ENCODE results near the gene MRPS6.

The MRPS6 gene

GRCh38 chr21:34177919-34178567, 104.7 kb downstream of the MRPS6 start:
- H3K4me3 ChIP-seq (ENCODE audit: low read depth, low read length) = no peak overlapping the region

GRCh38 chr21:34179204-34179935, 106.0 kb downstream of the MRPS6 start:
- no peak overlapping the region for H3K4me3 ChIP-seq (ENCODE audit: low read depth, low read length)
- TF ChIP-seq CTCF (IDR thresholded peaks at IDR 0.05; ENCODE audit: borderline replicate concordance, insufficient read depth, low read depth, low read length) = no peak

More at GRCh38 chr21:34177919-34178567, 104.7 kb downstream of the MRPS6 start:
- TF ChIP-seq CTCF (IDR thresholded peaks at IDR 0.05; ENCODE audit: borderline replicate concordance, insufficient read depth, low read depth, low read length) = no peak

- TF ChIP-seq CTCF (IDR thresholded peaks at IDR 0.05; ENCODE audit: borderline replicate concordance, insufficient read depth, low read depth, low read length) = no peak
- H3K4me3 ChIP-seq (ENCODE audit: low read depth, low read length) = no peak overlapping the region
Measured at GRCh38 chr21:34180407-34180806, 107.0 kb downstream of the MRPS6 start.

GRCh38 chr21:34180826-34181359, 107.5 kb downstream of the MRPS6 start:
- no peak for TF ChIP-seq CTCF (IDR thresholded peaks at IDR 0.05; ENCODE audit: borderline replicate concordance, insufficient read depth, low read depth, low read length)
- no peak overlapping the region for H3K4me3 ChIP-seq (ENCODE audit: low read depth, low read length)

GRCh38 chr21:34181431-34182039, 108.2 kb downstream of the MRPS6 start:
- H3K4me3 ChIP-seq (ENCODE audit: low read depth, low read length) = no peak overlapping the region
- no peak for TF ChIP-seq CTCF (IDR thresholded peaks at IDR 0.05; ENCODE audit: borderline replicate concordance, insufficient read depth, low read depth, low read length)

- TF ChIP-seq CTCF (IDR thresholded peaks at IDR 0.05; ENCODE audit: borderline replicate concordance, insufficient read depth, low read depth, low read length) = no peak
Measured at GRCh38 chr21:34182436-34182835, 109.1 kb downstream of the MRPS6 start.

More at GRCh38 chr21:34182436-34182835, 109.1 kb downstream of the MRPS6 start:
- no peak overlapping the region for H3K4me3 ChIP-seq (ENCODE audit: low read depth, low read length)

All from GM12875 (cell line).